WTC11 (cell line): ENCODE results near the gene RAD23A. TPM values are rescaled to one million over a fixed set of nuclear protein-coding genes. Genes with fewer than 3 reads are reported as not detected.
"Not testable (repeated sequence)": the region's sequence is repeated elsewhere in the genome, so short reads cannot be mapped to it uniquely, and the experiment has no call there.

Experiments
- ATAC-seq: fragments of 200-7000 bp; cut with Tn5 transposase; 2 replicates; pipeline ENCODE4 v1.10.0; 2021; ENCODE audit warnings: mild to moderate bottlenecking, moderate library complexity
- CTCF ChIA-PET: fragments of 300-600 bp; sonication (Branson Sonifier 250); formaldehyde crosslinking; loops from one replicate; lab custom pipeline; 2021; ENCODE audit warnings: antibody characterized with exemption; lab: Charles Lee
- POLR2A ChIA-PET: fragments of 350-600 bp; sonication (Branson Sonifier 250); formaldehyde crosslinking; loops from one replicate; lab custom pipeline; 2021; ENCODE audit warnings: antibody characterized with exemption; lab: Charles Lee
- DNase-seq: peaks from one replicate; pipeline ENCODE4 v3.0.0; 2021; ENCODE audit warnings: low spot score
- H3K27ac Mint-ChIP-seq: 2 replicates; pipeline ENCODE4 v1.8.0; 2021; ENCODE audit warnings: mixed read lengths
- H3K27me3 Mint-ChIP-seq: 2 replicates; pipeline ENCODE4 v1.8.0; 2021; ENCODE audit warnings: low read depth, mild to moderate bottlenecking, moderate library complexity, mixed read lengths
- H3K36me3 Mint-ChIP-seq: 2 replicates; pipeline ENCODE4 v1.8.0; 2021; ENCODE audit warnings: mixed read lengths
- H3K4me1 Mint-ChIP-seq: 2 replicates; pipeline ENCODE4 v1.8.0; 2022; ENCODE audit warnings: mixed read lengths
- H3K4me3 Mint-ChIP-seq: 2 replicates; pipeline ENCODE4 v1.8.0; 2021; ENCODE audit warnings: mild to moderate bottlenecking, moderate library complexity, mixed read lengths
- H3K9me3 Mint-ChIP-seq: 2 replicates; pipeline ENCODE4 v1.8.0; 2021; ENCODE audit warnings: mixed read lengths
- ATF1 ChIP-seq: sonication (generic); formaldehyde crosslinking; IDR thresholded peaks from 2 replicates; pipeline ENCODE4 v1.8.1; 2023; ENCODE audit warnings: mild to moderate bottlenecking, moderate library complexity, missing genetic modification reagents
- ESRRA ChIP-seq: sonication (generic); formaldehyde crosslinking; IDR thresholded peaks from 2 replicates; pipeline ENCODE4 v1.8.1; 2022; ENCODE audit warnings: mild to moderate bottlenecking, missing genetic modification reagents, borderline replicate concordance
- FOXJ3 ChIP-seq: sonication (generic); formaldehyde crosslinking; IDR thresholded peaks from 2 replicates; pipeline ENCODE4 v1.9.0; 2021; ENCODE audit warnings: missing genetic modification reagents, mild to moderate bottlenecking, borderline replicate concordance
- GTF2I ChIP-seq: fragments of 250-450 bp; sonication (Bioruptor Pico); conservative IDR thresholded peaks from 2 replicates; pipeline ENCODE4 v1.4.0; 2021; ENCODE audit warnings: mild to moderate bottlenecking
- KAT7 ChIP-seq: sonication (generic); formaldehyde crosslinking; IDR thresholded peaks from 2 replicates; pipeline ENCODE4 v1.8.1; 2023; ENCODE audit warnings: missing genetic modification reagents, mild to moderate bottlenecking, borderline replicate concordance
- OVOL2 ChIP-seq: fragments of 250-450 bp; sonication (Bioruptor Pico); IDR thresholded peaks from 2 replicates; pipeline ENCODE4 v1.9.0; 2021; ENCODE audit warnings: mild to moderate bottlenecking, borderline replicate concordance
- SP1 ChIP-seq: sonication (generic); formaldehyde crosslinking; conservative IDR thresholded peaks from 2 replicates; pipeline ENCODE4 v1.8.1; 2022; ENCODE audit warnings: missing genetic modification reagents
- TEAD1 ChIP-seq: sonication (generic); formaldehyde crosslinking; IDR thresholded peaks from 2 replicates; pipeline ENCODE4 v1.8.0; 2022; ENCODE audit warnings: mild to moderate bottlenecking, missing genetic modification reagents
- TEAD4 ChIP-seq: sonication (generic); formaldehyde crosslinking; IDR thresholded peaks from 2 replicates; pipeline ENCODE4 v1.8.0; 2022; ENCODE audit warnings: mild to moderate bottlenecking, missing genetic modification reagents
- ZBTB21 ChIP-seq: sonication (generic); formaldehyde crosslinking; IDR thresholded peaks from 2 replicates; pipeline ENCODE4 v1.8.1; 2023; ENCODE audit warnings: mild to moderate bottlenecking, missing genetic modification reagents, borderline replicate concordance
- ZNF121 ChIP-seq: sonication (generic); formaldehyde crosslinking; IDR thresholded peaks from 2 replicates; pipeline ENCODE4 v1.8.0; 2023; ENCODE audit warnings: missing genetic modification reagents
- ZNF263 ChIP-seq: sonication (generic); formaldehyde crosslinking; IDR thresholded peaks from 2 replicates; pipeline ENCODE4 v1.8.1; 2022; ENCODE audit warnings: low read depth, mild to moderate bottlenecking, moderate library complexity, missing genetic modification reagents
- ZNF396 ChIP-seq: fragments of 250-450 bp; sonication (Bioruptor Pico); IDR thresholded peaks from 2 replicates; pipeline ENCODE4 v1.8.0; 2021; ENCODE audit warnings: mild to moderate bottlenecking, moderate library complexity, borderline replicate concordance
- ZNF423 ChIP-seq: fragments of 250-450 bp; sonication (Bioruptor Pico); IDR thresholded peaks from 2 replicates; pipeline ENCODE4 v2.1.2; 2022; ENCODE audit warnings: mild to moderate bottlenecking, moderate library complexity
- total RNA-seq: library from RNA; stranded (reverse); gene quantifications from 3 replicates; pipeline ENCODE4 v1.2.3, GENCODE V29; 2021
- TF ChIP-seq, protein P1 (sequence below): sonication (generic); formaldehyde crosslinking; conservative IDR thresholded peaks from 2 replicates; pipeline ENCODE4 v1.8.1; 2023; ENCODE audit warnings: mild to moderate bottlenecking, low read depth, missing genetic modification reagents, moderate library complexity
- TF ChIP-seq, protein P2 (sequence below): sonication (generic); formaldehyde crosslinking; IDR thresholded peaks from 2 replicates; pipeline ENCODE4 v1.8.0; 2023; ENCODE audit warnings: mild to moderate bottlenecking, missing genetic modification reagents
- TF ChIP-seq, protein P3 (sequence below): sonication (generic); formaldehyde crosslinking; IDR thresholded peaks from 2 replicates; pipeline ENCODE4 v1.8.1; 2023; ENCODE audit warnings: mild to moderate bottlenecking, missing genetic modification reagents, moderate library complexity
- TF ChIP-seq, protein P4 (sequence below): sonication (generic); formaldehyde crosslinking; IDR thresholded peaks from 2 replicates; pipeline ENCODE4 v1.8.1; 2023; ENCODE audit warnings: mild to moderate bottlenecking, missing genetic modification reagents
- TF ChIP-seq, protein P5 (sequence below): sonication (generic); formaldehyde crosslinking; IDR thresholded peaks from 2 replicates; pipeline ENCODE4 v1.8.0; 2022; ENCODE audit warnings: mild to moderate bottlenecking, missing genetic modification reagents
- TF ChIP-seq, protein P6 (sequence below): sonication (generic); formaldehyde crosslinking; IDR thresholded peaks from 2 replicates; pipeline ENCODE4 v1.8.0; 2022; ENCODE audit warnings: mild to moderate bottlenecking, missing genetic modification reagents

Gene RAD23A
- total RNA-seq, 1 experiment from 2014 or later: 84.3 TPM

DNA sequence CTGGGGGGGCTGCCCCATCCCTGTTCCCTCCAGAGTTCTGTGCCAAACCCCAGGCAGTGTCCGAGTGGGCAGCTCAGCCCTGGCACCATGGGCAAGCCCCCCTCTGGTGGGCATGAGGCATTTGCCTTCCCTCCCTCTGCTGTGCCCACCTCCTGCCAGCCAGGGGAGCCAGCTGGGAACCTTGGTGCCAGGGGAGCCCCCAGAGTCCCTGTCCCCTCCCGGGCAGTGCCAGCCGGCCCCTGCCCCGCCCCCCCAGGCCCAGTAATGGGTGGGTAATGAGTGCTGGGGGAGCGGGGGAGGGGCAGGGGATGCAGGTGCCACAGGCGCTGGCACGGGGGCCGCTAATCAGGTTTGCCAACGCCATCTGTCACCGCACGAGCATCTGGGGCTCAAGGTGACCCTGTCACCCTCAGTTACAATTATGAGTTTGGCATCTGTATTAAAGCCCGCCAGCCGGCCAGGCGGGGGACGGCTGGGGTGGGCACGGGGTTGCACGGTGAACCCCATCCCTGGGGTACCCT lies 29.6 kb downstream of the RAD23A start:
- TF ChIP-seq, protein P1, sequence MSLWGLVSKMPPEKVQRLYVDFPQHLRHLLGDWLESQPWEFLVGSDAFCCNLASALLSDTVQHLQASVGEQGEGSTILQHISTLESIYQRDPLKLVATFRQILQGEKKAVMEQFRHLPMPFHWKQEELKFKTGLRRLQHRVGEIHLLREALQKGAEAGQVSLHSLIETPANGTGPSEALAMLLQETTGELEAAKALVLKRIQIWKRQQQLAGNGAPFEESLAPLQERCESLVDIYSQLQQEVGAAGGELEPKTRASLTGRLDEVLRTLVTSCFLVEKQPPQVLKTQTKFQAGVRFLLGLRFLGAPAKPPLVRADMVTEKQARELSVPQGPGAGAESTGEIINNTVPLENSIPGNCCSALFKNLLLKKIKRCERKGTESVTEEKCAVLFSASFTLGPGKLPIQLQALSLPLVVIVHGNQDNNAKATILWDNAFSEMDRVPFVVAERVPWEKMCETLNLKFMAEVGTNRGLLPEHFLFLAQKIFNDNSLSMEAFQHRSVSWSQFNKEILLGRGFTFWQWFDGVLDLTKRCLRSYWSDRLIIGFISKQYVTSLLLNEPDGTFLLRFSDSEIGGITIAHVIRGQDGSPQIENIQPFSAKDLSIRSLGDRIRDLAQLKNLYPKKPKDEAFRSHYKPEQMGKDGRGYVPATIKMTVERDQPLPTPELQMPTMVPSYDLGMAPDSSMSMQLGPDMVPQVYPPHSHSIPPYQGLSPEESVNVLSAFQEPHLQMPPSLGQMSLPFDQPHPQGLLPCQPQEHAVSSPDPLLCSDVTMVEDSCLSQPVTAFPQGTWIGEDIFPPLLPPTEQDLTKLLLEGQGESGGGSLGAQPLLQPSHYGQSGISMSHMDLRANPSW (CRISPR knock-in tag): no peak
- TF ChIP-seq TEAD4: no peak
- TF ChIP-seq OVOL2: no peak
- no peak for TF ChIP-seq ZNF263
- no peak for TF ChIP-seq ZNF396
- no peak for TF ChIP-seq ZNF423
- no peak for TF ChIP-seq ZBTB21 (CRISPR knock-in tag)
- no peak for TF ChIP-seq ATF1 (CRISPR knock-in tag)
- TF ChIP-seq, protein P2, sequence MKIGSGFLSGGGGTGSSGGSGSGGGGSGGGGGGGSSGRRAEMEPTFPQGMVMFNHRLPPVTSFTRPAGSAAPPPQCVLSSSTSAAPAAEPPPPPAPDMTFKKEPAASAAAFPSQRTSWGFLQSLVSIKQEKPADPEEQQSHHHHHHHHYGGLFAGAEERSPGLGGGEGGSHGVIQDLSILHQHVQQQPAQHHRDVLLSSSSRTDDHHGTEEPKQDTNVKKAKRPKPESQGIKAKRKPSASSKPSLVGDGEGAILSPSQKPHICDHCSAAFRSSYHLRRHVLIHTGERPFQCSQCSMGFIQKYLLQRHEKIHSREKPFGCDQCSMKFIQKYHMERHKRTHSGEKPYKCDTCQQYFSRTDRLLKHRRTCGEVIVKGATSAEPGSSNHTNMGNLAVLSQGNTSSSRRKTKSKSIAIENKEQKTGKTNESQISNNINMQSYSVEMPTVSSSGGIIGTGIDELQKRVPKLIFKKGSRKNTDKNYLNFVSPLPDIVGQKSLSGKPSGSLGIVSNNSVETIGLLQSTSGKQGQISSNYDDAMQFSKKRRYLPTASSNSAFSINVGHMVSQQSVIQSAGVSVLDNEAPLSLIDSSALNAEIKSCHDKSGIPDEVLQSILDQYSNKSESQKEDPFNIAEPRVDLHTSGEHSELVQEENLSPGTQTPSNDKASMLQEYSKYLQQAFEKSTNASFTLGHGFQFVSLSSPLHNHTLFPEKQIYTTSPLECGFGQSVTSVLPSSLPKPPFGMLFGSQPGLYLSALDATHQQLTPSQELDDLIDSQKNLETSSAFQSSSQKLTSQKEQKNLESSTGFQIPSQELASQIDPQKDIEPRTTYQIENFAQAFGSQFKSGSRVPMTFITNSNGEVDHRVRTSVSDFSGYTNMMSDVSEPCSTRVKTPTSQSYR: no peak
- TF ChIP-seq, all 79 proteins: peak for 0
- Mint-ChIP-seq H3K9me3 (no peaks in the 10 kb centered on the region), H3K36me3 (no peaks in the 10 kb centered on the region), H3K4me3 (no peak overlapping the region), H3K27ac (no peak overlapping the region), H3K4me1 (no peaks in the 10 kb centered on the region), H3K27me3 (peaks cover 6% of the 10 kb centered on the region)
- ATAC-seq (no peak), DNase-seq (no peak)
- ChIA-PET POLR2A (no interaction called here), CTCF (interaction anchor here (1.1 to 9.9 kb wide), 7 partner anchors 9 to 130 kb away, joined by 3 to 276 read pairs (median 18); no protein-coding TSS in a partner anchor)

DNA sequence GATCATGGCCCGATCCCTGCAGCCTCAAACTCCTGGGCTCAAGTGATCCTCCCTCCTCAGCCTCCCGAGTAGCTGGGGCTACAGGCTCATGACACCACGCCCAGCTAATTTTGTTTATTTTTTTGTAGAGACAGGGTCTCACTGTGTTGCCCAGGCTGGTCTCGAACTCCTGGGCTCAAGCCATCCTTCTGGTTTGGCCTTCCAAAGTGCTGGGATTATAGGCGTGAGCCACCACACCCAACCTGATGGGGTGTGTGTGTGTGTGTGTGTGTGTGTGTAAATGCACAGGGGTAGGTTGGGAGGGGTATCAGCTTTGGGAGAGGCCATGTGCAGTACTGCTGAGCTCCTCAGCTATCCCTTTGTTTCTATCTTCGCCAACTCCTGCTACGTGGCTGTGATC lies 30.4 kb downstream of the RAD23A start:
- H3K4me3 Mint-ChIP-seq, H3K4me1 Mint-ChIP-seq, H3K9me3 Mint-ChIP-seq, DNase-seq, H3K27ac Mint-ChIP-seq, POLR2A ChIA-PET, ATAC-seq, H3K36me3 Mint-ChIP-seq, H3K27me3 Mint-ChIP-seq: not testable (repeated sequence)
- CTCF ChIA-PET: interaction anchor here (0.5 to 9.9 kb wide), 11 partner anchors 10 to 1300 kb away, joined by 3 to 276 read pairs (median 18); no protein-coding TSS in a partner anchor
- peak; percentile 74 for TF ChIP-seq ZNF121 (CRISPR knock-in tag)

DNA sequence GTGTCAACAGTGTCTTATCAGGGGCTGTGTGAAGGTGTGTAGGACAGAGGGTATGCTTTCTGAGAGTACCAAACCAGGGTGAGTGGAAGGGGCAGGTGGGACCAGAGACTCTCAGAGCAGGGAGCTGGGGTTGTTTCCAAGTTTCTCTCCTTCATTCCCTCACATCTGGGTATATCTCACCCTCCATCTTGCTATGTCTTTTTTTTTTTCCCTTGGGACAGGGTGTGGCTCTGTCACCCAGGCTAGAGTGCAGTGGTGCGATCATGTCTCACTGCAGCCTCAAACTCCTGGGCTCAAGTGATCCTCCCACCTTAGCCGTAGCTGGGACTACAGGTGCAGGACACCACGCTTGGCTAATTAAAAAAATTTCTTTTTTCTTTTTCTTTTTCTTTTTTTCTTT lies 34.3 kb downstream of the RAD23A start:
- TF ChIP-seq, protein P1 (CRISPR knock-in tag): no peak
- no peak for TF ChIP-seq GTF2I
- no peak for TF ChIP-seq TEAD1 (CRISPR knock-in tag)
- TF ChIP-seq, protein P3, sequence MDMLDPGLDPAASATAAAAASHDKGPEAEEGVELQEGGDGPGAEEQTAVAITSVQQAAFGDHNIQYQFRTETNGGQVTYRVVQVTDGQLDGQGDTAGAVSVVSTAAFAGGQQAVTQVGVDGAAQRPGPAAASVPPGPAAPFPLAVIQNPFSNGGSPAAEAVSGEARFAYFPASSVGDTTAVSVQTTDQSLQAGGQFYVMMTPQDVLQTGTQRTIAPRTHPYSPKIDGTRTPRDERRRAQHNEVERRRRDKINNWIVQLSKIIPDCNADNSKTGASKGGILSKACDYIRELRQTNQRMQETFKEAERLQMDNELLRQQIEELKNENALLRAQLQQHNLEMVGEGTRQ (CRISPR knock-in tag): no peak
- TF ChIP-seq, protein P4, sequence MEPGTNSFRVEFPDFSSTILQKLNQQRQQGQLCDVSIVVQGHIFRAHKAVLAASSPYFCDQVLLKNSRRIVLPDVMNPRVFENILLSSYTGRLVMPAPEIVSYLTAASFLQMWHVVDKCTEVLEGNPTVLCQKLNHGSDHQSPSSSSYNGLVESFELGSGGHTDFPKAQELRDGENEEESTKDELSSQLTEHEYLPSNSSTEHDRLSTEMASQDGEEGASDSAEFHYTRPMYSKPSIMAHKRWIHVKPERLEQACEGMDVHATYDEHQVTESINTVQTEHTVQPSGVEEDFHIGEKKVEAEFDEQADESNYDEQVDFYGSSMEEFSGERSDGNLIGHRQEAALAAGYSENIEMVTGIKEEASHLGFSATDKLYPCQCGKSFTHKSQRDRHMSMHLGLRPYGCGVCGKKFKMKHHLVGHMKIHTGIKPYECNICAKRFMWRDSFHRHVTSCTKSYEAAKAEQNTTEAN (CRISPR knock-in tag): no peak
- no peak for TF ChIP-seq TEAD4
- no peak for TF ChIP-seq SP1 (CRISPR knock-in tag)
- TF ChIP-seq, protein P5, sequence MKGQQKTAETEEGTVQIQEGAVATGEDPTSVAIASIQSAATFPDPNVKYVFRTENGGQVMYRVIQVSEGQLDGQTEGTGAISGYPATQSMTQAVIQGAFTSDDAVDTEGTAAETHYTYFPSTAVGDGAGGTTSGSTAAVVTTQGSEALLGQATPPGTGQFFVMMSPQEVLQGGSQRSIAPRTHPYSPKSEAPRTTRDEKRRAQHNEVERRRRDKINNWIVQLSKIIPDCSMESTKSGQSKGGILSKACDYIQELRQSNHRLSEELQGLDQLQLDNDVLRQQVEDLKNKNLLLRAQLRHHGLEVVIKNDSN (CRISPR knock-in tag): no peak
- TF ChIP-seq, protein P6, sequence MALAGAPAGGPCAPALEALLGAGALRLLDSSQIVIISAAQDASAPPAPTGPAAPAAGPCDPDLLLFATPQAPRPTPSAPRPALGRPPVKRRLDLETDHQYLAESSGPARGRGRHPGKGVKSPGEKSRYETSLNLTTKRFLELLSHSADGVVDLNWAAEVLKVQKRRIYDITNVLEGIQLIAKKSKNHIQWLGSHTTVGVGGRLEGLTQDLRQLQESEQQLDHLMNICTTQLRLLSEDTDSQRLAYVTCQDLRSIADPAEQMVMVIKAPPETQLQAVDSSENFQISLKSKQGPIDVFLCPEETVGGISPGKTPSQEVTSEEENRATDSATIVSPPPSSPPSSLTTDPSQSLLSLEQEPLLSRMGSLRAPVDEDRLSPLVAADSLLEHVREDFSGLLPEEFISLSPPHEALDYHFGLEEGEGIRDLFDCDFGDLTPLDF (CRISPR knock-in tag): no peak
- no peak for TF ChIP-seq KAT7
- no peak for TF ChIP-seq ESRRA
- no peak for TF ChIP-seq FOXJ3 (CRISPR knock-in tag)
- ChIA-PET POLR2A (no interaction called here), CTCF (interaction anchor here (1.3 to 9.9 kb wide), 6 partner anchors 15 to 121 kb away, joined by 3 to 276 read pairs (median 64); no protein-coding TSS in a partner anchor)
- no peak for ATAC-seq
- Mint-ChIP-seq H3K27ac (no peak overlapping the region), H3K4me1 (no peaks in the 10 kb centered on the region; the same call in 1 of the 2 replicates), H3K36me3 (no peaks in the 10 kb centered on the region), H3K9me3 (no peaks in the 10 kb centered on the region), H3K27me3 (peaks cover 11% of the 10 kb centered on the region), H3K4me3 (no peak overlapping the region)
- no peak for DNase-seq
